ENCODE data around the gene SSTR3. TPM values are rescaled to one million over a fixed set of nuclear protein-coding genes. Genes with fewer than 3 reads are reported as not detected.
"Not testable (repeated sequence)": the region's sequence is repeated elsewhere in the genome, so short reads cannot be mapped to it uniquely, and the experiment has no call there.

Gene SSTR3
- total RNA-seq, 1 donor from 2014 or later, result 2.4 TPM

DNA sequence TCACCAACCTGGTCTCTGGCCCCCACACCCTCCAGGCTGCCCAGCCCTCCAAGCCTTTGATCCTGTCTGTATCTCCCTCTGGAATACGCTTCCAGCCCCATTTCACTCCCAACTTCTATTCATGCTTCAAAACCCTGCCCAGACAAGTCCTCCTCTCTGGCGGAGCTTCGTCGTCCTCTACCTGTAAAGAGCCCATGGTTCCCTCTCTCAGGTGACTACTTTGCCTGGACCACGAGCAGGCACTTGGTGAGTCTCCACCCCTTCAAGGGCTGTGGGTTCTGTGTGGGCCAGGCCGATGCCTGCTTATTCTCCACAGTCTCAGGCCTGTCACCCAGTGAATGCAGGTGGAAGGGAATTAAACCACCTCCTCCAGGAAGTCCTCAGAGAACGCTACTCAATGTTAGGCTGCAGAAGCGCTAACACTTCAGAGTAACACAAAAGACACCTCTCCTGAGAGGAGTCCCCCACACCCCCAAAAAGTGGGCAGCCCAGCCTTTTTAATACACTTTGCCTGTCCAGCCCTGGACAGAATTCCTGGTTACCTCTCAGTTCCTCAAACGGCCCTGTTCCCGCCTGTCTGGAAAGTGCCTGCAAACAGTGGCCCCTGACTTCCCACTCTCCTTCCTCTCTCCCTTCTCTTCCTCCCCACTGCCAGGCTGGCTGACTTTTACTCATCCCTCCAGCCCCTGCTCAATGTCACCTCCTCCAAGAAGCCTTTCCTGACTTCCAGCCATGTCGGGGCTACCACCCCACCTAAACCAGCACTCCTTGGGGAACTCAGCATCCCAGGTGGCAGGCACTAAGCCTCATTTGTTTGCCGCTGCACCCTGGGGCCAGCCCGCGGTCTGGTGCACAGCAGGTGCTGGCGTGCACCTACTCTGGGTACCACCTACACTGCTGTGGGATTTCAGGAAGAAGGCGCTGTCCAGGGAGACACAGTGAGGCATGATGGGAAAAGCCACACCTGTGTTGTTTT is 22.7 kb upstream of the SSTR3 start:
- H3K4me3 Mint-ChIP-seq, result no peak overlapping the region
- H3K4me1 Mint-ChIP-seq (ENCODE audit: unreplicated experiment), result no peaks in the 10 kb centered on the region
- H3K36me3 Mint-ChIP-seq, result no peaks in the 10 kb centered on the region
- H3K27me3 Mint-ChIP-seq, result peaks cover 21% of the 10 kb centered on the region
- H3K9me3 Mint-ChIP-seq, result no peaks in the 10 kb centered on the region
- DNase-seq (ENCODE audit: extremely low spot score, unreplicated experiment), result no peak
- TF ChIP-seq, protein P1, sequence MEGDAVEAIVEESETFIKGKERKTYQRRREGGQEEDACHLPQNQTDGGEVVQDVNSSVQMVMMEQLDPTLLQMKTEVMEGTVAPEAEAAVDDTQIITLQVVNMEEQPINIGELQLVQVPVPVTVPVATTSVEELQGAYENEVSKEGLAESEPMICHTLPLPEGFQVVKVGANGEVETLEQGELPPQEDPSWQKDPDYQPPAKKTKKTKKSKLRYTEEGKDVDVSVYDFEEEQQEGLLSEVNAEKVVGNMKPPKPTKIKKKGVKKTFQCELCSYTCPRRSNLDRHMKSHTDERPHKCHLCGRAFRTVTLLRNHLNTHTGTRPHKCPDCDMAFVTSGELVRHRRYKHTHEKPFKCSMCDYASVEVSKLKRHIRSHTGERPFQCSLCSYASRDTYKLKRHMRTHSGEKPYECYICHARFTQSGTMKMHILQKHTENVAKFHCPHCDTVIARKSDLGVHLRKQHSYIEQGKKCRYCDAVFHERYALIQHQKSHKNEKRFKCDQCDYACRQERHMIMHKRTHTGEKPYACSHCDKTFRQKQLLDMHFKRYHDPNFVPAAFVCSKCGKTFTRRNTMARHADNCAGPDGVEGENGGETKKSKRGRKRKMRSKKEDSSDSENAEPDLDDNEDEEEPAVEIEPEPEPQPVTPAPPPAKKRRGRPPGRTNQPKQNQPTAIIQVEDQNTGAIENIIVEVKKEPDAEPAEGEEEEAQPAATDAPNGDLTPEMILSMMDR (conservative IDR thresholded peaks at IDR 0.05), result no peak
- H3K27ac Mint-ChIP-seq, result peak overlapping the region; percentile 51

DNA sequence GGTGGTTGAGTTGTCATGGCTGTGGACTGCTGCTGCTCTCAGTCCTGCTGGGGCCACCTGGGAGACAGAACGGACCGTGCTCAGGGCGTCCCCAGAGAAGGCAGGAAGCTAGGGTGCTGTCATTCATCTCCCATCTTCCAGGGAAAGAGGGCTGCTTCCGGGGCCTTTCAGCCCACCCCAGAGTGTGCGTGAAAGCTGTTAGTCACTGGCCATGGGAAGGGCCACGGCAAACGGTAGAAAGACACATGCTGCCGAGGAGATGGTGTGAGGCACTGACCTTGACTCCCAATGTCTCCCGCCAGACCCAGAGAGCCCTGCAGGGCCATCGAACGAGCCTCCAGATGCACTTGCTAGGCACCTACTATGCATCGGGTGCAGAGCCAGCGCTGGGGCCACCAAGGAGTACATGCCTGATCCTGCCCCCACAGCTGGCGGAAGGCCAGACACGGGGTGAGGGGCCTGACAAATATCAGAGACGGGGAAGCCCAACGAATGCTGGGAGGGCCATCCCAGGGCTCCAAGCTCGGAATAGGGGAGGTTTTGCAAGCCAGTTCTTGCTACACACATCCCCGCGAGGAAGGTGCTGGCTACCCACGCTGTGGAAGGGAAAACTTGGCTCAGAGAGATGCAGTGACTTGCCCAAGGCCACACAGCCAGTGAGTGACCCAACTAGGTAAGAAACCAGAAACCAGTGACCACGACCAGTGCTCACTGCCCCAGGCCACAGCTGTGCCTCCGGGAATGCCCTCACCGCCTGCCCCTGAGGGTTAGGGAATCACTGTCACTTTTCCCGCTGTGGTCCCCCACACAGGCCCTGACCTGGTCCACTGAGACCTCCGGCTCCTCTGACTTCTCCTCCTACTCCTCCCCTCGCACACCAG is 21.7 kb upstream of the SSTR3 start:
- no peak overlapping the region for H3K4me3 Mint-ChIP-seq
- DNase-seq (ENCODE audit: extremely low spot score, unreplicated experiment), result no peak
- H3K36me3 Mint-ChIP-seq, result no peaks in the 10 kb centered on the region
- TF ChIP-seq, protein P1 (conservative IDR thresholded peaks at IDR 0.05), result no peak
- peaks cover 19% of the 10 kb centered on the region for H3K27me3 Mint-ChIP-seq
- no peaks in the 10 kb centered on the region for H3K9me3 Mint-ChIP-seq
- no peaks in the 10 kb centered on the region for H3K4me1 Mint-ChIP-seq (ENCODE audit: unreplicated experiment)
- no peak overlapping the region for H3K27ac Mint-ChIP-seq

DNA sequence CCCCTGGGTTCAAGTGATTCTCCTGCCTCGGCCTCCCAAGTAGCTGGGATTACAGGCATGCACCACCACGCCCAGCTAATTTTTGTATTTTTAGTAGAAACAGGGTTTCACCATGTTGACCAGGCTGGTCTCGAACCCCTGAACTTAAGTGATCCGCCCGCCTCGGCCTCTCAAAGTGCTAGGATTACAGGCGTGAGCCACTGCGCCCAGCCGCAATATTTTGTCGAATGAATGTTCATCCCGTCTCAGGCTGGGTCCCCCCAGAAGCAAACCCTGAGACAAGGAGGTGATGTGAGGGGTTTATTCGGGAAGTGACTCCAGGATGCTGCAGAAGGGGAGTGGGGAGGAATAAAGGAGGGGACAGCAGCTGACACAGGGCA is 21.1 kb upstream of the SSTR3 start:
- H3K9me3 Mint-ChIP-seq; H3K27ac Mint-ChIP-seq; H3K4me1 Mint-ChIP-seq (ENCODE audit: unreplicated experiment); DNase-seq (ENCODE audit: extremely low spot score, unreplicated experiment); H3K36me3 Mint-ChIP-seq; H3K4me3 Mint-ChIP-seq: not testable (repeated sequence)
- peaks cover 17% of the 10 kb centered on the region for H3K27me3 Mint-ChIP-seq

DNA sequence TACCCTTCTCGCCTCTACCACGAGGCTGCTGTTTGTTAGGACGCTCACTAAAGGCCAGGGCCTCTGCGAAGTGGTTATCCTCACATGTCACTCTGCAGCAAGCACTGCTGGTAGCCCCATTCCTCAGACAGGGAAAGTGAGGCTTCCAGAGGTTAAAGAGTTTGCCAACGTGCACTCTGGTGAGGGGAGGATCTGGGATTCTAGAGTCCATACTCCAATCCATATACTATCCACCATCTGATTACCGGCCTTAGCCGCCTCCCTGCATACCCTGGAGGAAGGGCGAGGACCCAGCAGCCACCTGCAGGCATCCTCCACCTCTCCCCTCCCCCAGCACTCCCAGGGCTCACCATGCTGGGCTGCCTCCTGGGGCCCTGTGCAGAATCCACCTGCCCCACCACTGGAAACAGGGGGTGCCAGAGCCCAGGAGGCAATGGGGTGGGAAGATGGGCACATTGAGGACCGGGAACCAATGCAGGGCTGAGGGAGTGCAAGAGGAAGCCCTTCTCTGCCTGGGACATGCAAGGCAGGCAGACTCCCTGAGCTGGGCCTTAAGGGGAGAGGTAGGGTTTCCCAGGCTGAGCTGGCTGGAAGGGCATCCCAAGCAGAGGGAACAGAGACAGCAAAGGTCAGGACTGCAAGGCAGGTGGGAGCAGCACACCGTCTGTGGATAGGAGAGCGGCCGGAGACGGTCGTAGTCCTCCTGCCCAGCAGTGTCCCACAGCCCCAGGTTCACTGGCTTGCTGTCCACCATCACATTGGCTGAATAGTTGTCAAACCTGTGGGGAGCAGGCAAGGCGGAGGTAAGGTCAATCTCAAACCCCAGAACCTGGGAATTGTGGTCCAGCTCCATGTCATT is 20.1 kb upstream of the SSTR3 start:
- Mint-ChIP-seq H3K9me3 (no peaks in the 10 kb centered on the region), H3K36me3 (no peaks in the 10 kb centered on the region), H3K4me3 (no peak overlapping the region), H3K4me1 (ENCODE audit: unreplicated experiment) (no peaks in the 10 kb centered on the region), H3K27ac (no peak overlapping the region), H3K27me3 (peaks cover 10% of the 10 kb centered on the region)
- no peak for DNase-seq (ENCODE audit: extremely low spot score, unreplicated experiment)
- TF ChIP-seq, protein P1 (conservative IDR thresholded peaks at IDR 0.05), result no peak

DNA sequence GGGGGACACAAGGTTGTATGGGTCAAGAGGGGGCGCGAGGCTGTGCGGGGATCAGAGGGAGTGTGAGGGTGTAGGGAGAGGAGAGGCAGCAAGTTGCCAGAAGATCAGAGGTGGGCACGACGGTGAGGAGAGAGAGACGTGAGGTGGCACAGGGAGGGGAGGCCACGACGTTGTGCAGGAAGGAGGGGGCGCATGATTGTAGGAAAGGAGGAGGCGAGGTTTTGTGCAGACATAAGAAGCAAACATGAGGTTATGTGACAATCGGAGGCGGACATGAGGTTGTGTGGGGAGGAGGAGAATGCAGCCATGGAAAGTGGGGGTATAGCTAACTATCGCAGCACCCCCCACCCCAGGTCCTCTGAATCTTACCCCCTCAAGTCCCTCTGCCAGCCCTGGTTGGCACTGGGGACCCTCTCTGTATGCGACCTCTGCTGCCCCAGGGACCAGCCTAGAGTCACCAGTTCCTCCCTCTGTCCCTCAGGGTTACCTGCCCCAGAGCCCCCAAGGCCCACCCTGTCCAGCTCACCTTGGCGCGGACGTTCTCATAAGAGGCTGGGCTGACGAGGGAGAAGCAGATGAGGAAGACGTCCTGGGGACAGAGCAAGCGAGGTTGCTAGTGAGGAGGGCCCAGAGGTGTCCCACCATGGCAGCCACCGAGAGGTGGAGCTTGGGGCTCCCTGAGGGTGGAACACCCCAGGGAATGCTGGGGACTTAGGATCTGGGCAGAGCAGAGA is 19.3 kb upstream of the SSTR3 start:
- peaks cover 7% of the 10 kb centered on the region for H3K27me3 Mint-ChIP-seq
- TF ChIP-seq, protein P1 (conservative IDR thresholded peaks at IDR 0.05), result no peak
- no peak for DNase-seq (ENCODE audit: extremely low spot score, unreplicated experiment)
- H3K27ac Mint-ChIP-seq, result no peak overlapping the region
- H3K36me3 Mint-ChIP-seq, result no peaks in the 10 kb centered on the region
- no peaks in the 10 kb centered on the region for H3K4me1 Mint-ChIP-seq (ENCODE audit: unreplicated experiment)
- H3K9me3 Mint-ChIP-seq, result no peaks in the 10 kb centered on the region
- H3K4me3 Mint-ChIP-seq, result no peak overlapping the region
